ENCODE results near the gene PEX10. TPM values are rescaled to one million over a fixed set of nuclear protein-coding genes. Genes with fewer than 3 reads are reported as not detected.

Gene PEX10
- total RNA-seq, 1 experiment from 2014 or later = 24.3 TPM

GRCh38 chr1:2444138-2444591 is 31.8 kb upstream of the PEX10 start:
- Histone ChIP-seq H3K4me3 (no peak overlapping the region), H3K27me3 (ENCODE audit: insufficient read depth, low read depth) (peaks cover 32% of the 10 kb centered on the region), H4K20me1 (ENCODE audit: insufficient read depth) (peaks cover 6% of the 10 kb centered on the region; the same call in 1 of the 2 replicates), H3K36me3 (ENCODE audit: low read depth) (no peaks in the 10 kb centered on the region), H3F3A (ENCODE audit: insufficient read depth, low read depth) (no peaks in the 10 kb centered on the region; the same call in 1 of the 2 replicates), H3K4me2 (no peak overlapping the region), H3K9me3 (ENCODE audit: insufficient read depth, low read depth) (no peaks in the 10 kb centered on the region), H2AFZ (no peak overlapping the region), H3K79me2 (ENCODE audit: low read depth) (no peaks in the 10 kb centered on the region), H3K4me1 (replicated peaks; ENCODE audit: insufficient read depth) (no peaks in the 10 kb centered on the region), H3K9me2 (ENCODE audit: insufficient read depth) (no peaks in the 10 kb centered on the region), H3K27ac (no peak overlapping the region)
- POLR2A ChIA-PET (ENCODE audit: unreplicated experiment) = no interaction called here
- CTCF ChIA-PET = no interaction called here
- intact Hi-C loops (cut with micrococcal nuclease; ENCODE audit: unreplicated experiment) = no loop called here
- no peak for DNase-seq
- no TSS peak for BruUV-seq (replicated peaks)
- TF ChIP-seq EZH2 (IDR thresholded peaks at IDR 0.05; ENCODE audit: low read depth) (no peak), CTCF (conservative IDR thresholded peaks at IDR 0.05) (no peak)

GRCh38 chr1:2443277-2444137 is 31.1 kb upstream of the PEX10 start:
- no peaks in the 10 kb centered on the region for H3K79me2 ChIP-seq (ENCODE audit: low read depth)
- no peaks in the 10 kb centered on the region for H3K9me2 ChIP-seq (ENCODE audit: insufficient read depth)
- H3K36me3 ChIP-seq (ENCODE audit: low read depth) = no peaks in the 10 kb centered on the region
- H3K9me3 ChIP-seq (ENCODE audit: insufficient read depth, low read depth) = no peaks in the 10 kb centered on the region
- no peak for DNase-seq
- H3K27ac ChIP-seq = no peak overlapping the region
- peaks cover 34% of the 10 kb centered on the region for H3K27me3 ChIP-seq (ENCODE audit: insufficient read depth, low read depth)
- no peaks in the 10 kb centered on the region for H3K4me1 ChIP-seq (replicated peaks; ENCODE audit: insufficient read depth)
- ChIA-PET POLR2A (ENCODE audit: unreplicated experiment) (no interaction called here), CTCF (no interaction called here)
- no peaks in the 10 kb centered on the region; the same call in 1 of the 2 replicates for H3F3A ChIP-seq (ENCODE audit: insufficient read depth, low read depth)
- H3K4me2 ChIP-seq = no peak overlapping the region
- intact Hi-C loops (cut with micrococcal nuclease; ENCODE audit: unreplicated experiment) = no loop called here
- no TSS peak for BruUV-seq (replicated peaks)
- peaks cover 6% of the 10 kb centered on the region; the same call in 1 of the 2 replicates for H4K20me1 ChIP-seq (ENCODE audit: insufficient read depth)
- H3K4me3 ChIP-seq = no peak overlapping the region
- TF ChIP-seq EZH2 (IDR thresholded peaks at IDR 0.05; ENCODE audit: low read depth) (no peak), CTCF (conservative IDR thresholded peaks at IDR 0.05) (no peak)
- H2AFZ ChIP-seq = no peak overlapping the region

- DNase-seq = no peak
- ChIA-PET CTCF (no interaction called here), POLR2A (ENCODE audit: unreplicated experiment) (no interaction called here)
- intact Hi-C loops (cut with micrococcal nuclease; ENCODE audit: unreplicated experiment) = no loop called here
- TF ChIP-seq CTCF (conservative IDR thresholded peaks at IDR 0.05) (no peak), EZH2 (IDR thresholded peaks at IDR 0.05; ENCODE audit: low read depth) (no peak)
- Histone ChIP-seq H4K20me1 (ENCODE audit: insufficient read depth) (peaks cover 6% of the 10 kb centered on the region; the same call in 1 of the 2 replicates), H3K36me3 (ENCODE audit: low read depth) (no peaks in the 10 kb centered on the region), H2AFZ (no peak overlapping the region), H3K4me3 (no peak overlapping the region), H3K9me2 (ENCODE audit: insufficient read depth) (no peaks in the 10 kb centered on the region), H3K4me1 (replicated peaks; ENCODE audit: insufficient read depth) (no peaks in the 10 kb centered on the region), H3F3A (ENCODE audit: insufficient read depth, low read depth) (no peaks in the 10 kb centered on the region), H3K79me2 (ENCODE audit: low read depth) (no peaks in the 10 kb centered on the region), H3K9me3 (ENCODE audit: insufficient read depth, low read depth) (no peaks in the 10 kb centered on the region), H3K27me3 (ENCODE audit: insufficient read depth, low read depth) (peaks cover 41% of the 10 kb centered on the region), H3K4me2 (no peak overlapping the region), H3K27ac (no peak overlapping the region)
- no TSS peak for BruUV-seq (replicated peaks)
Observed at GRCh38 chr1:2442661-2443060, 30.3 kb upstream of the PEX10 start.

Measured in PC-9 (cell line).